Activated T-cell treated with anti-CD3 and anti-CD28 coated beads, Interleukin-2, amount 50 U/mL, for 48 hours (primary cell): ENCODE results near the gene MAP3K3.
"Not testable (repeated sequence)": the region's sequence is repeated elsewhere in the genome, so short reads cannot be mapped to it uniquely, and the experiment has no call there.

Source experiments
- DNase-seq, 2 experiments: peaks; one replicate each; pipeline ENCODE4 v3.0.0-alpha.2; 2020

Gene MAP3K3

DNA sequence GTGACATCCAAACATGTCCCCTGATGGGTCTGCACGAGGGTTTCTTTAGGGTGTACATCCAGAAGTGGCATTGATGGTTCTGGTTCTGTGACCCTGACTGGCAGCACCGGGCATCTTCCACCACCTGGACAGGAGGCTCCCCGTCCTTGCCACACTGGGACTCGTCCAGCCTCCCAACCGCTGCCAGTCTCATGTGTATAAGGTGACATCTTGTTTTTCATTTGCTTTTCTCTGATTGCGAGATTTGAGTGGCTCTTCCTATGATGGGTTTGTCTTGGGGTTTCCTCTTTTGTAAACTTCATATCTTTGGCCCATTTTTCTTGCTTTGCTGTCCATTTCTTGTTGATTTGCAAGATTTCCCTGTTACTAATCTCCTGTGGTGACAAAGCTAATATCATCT is 86.9 kb downstream of the MAP3K3 start:
- no peak for DNase-seq

DNA sequence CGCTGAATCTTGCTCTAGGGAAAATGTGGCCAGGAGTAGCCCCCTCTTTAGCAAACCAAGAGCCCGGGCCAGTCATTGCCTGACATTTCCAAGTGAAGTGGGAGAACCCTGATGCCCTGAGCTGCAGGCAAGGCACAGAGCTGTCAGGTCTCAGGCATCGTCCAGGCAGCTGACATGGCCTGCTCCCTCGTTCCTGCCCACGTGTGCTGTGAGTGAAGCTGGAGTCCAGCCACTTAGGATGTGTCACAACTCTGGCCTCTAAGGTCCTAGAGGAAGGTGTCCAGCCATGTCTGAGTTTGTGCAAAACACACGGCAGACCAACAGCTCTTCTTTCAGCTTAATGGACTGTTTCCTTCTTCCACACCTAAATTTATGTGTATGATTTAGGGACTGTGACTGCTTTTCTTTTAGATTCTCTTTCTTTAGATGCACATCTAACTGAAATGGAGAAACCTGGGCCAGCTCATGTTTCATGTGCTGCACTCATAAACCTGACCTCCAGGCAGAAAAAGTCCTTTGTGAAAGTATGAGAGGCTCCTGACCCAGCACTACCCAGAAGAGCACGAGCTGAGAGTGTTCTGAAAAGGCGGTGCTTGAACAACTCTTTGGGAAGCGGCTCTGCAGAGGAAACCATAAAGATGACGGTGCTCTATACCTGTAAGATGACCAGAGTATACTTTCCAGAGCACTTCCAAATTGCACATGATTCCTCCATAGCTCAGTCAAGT is 92.5 kb downstream of the MAP3K3 start:
- DNase-seq = no peak

DNA sequence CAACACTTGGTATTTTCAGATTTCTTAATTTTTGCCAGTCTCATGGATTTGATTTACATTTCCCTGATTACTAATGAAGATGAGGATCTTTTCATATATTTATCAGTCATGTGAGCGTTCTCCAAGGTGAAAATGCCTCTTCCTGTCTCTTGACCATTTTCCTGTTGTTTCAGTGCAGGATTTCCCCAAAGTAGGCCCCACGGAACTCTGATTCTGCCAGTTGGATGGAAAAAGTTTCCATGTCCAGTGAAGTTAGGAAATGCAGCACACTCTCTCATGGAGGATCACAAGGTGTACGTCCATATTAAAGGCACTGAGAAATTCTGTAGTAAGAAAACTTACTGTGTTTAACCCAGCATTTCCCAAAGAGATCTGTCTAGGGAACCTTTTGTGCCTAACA is 94.2 kb downstream of the MAP3K3 start:
- no peak for DNase-seq

DNA sequence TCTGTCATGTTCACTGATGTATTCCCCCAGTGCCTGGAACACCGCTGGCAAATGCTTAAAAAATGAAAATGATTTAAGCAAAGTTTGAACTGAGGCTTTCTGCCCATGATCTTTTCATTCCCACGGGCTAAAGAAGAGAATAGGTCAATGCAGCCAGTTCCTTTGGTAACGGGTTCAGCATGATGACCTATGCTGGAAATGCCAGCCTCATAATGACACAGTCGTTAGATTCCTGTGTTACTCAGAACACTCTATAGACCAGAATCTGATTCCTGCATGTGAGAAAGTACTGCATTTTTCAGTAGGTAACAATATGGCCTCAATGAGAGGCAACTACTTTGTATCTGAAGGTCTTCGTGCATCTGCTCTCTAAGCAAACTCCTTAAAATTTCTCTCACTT is 96.8 kb downstream of the MAP3K3 start:
- DNase-seq = no peak

DNA sequence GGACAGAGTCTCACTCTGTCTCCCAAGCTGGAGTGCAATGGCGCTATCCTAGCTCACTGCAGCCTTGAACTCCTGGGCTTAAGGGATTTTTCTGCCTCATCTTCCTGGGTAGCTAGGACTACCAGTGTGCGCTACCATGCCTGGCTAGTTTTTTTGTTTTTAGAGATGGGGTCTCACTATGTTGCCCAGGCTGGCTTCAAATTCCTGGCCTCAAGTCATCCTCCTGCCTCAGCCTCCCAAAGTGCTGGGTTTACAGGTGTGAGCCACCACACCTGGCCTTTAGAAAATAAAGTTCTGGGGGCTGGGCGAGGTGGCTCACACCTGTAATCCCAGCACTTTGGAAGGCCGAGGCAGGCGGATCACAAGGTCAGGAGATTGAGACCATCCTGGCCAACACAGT is 98.0 kb downstream of the MAP3K3 start:
- DNase-seq = not testable (repeated sequence)

DNA sequence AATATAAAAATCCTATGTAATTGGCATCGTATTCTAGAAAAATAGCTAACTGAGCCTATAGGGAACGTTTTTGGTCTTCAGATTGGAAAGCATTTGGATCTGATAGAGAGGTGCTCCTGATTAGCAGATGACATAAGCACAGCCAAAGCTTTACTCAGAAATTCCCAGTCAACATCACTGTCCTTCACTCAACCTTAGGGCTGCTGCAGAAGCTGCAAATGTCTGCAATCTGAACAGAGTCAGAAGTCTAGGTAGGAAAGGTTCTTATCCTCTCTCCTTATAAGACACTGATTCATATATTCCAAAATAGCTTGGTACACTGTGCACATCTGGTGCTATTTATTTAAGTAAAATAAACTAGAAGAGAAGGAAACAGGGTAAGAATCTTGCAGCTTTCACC is 100.2 kb downstream of the MAP3K3 start:
- DNase-seq = no peak

- no peak for DNase-seq
Observed at GRCh38 chr17:63735691-63736090, 113.5 kb downstream of the MAP3K3 start.

- DNase-seq = no peak
Observed at GRCh38 chr17:63740464-63741142, 118.4 kb downstream of the MAP3K3 start.

DNA sequence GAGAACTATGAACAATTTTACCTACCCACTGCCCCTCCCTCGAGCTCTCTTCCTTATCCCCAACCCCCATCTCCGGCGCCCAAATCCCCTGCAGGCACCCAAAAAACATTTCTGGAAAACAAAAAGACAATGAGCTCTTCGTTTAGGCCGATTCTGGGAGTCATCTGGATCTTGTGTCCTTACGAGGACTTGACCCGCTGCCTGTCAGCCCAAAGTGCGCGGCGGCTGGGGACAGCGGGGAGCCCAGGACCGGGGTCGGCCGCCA is 118.9 kb downstream of the MAP3K3 start:
- DNase-seq = no peak

GRCh38 chr17:63741408-63742173 is 119.4 kb downstream of the MAP3K3 start, which contains the start of gene STRADA:
Gene STRADA, minus strand, starts transcription at chr17:63741799. Its CDS starts 13,430 bp downstream, at chr17:63728369.
- peak; percentile 98 to 99 for DNase-seq
